SU-DHL-6 (cell line): ENCODE measurements around the gene SERAC1.

ENCODE experiments used
- EZH2phosphoT487 ChIP-seq: fragments of 200-600 bp; sonication (generic), shearing (Covaris generic); conservative IDR thresholded peaks from 2 replicates; pipeline ENCODE4 v1.6.1; 2018; ENCODE audit warnings: mild to moderate bottlenecking, antibody characterized with exemption, low read length, moderate library complexity, mixed read lengths
- TF ChIP-seq, protein P1 (sequence below): fragments of 200-600 bp; sonication (generic); IDR thresholded peaks from one replicate; pipeline ENCODE4 v1.5.1; 2017; ENCODE audit warnings: antibody characterized with exemption, mild to moderate bottlenecking, low read length, moderate library complexity; ENCODE audit not compliant: insufficient read depth, poor library complexity, severe bottlenecking

DNA sequence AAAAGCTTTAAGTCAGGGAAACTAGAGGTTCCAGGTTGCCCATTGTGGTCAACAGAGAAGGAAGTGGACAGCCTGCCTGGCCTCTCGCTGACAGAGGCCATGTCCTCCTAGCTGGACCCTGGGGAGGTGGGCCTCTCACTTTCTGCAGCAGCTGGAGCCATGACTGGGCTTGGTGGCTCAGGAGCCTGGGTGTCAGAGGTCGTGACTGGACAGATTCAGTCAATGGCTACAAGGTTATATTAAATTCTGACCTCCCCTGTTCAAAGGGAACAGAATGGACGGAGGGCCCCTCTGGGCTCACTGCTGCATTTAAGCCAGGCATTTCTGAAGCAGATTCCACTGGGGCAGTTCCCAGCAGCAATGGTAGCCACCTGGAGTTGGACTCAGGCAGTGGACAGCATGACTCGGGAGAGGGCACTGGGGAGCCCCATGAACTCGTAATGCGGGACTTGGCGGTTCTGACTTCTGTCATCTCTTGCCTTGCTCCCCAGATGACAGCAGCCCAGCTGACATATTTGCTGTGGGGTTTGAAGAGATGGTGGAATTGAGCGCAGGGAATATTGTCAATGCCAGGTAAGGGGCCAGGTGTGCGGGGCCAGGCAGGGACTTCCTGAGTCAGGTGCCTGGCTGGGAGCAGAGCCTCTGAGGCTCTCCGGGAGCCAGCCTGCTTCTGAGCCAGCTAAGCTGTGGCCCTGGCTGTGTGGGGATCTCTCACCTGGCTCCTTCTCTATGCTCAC lies 99.7 kb downstream of the SERAC1 start:
- TF ChIP-seq, protein P1, sequence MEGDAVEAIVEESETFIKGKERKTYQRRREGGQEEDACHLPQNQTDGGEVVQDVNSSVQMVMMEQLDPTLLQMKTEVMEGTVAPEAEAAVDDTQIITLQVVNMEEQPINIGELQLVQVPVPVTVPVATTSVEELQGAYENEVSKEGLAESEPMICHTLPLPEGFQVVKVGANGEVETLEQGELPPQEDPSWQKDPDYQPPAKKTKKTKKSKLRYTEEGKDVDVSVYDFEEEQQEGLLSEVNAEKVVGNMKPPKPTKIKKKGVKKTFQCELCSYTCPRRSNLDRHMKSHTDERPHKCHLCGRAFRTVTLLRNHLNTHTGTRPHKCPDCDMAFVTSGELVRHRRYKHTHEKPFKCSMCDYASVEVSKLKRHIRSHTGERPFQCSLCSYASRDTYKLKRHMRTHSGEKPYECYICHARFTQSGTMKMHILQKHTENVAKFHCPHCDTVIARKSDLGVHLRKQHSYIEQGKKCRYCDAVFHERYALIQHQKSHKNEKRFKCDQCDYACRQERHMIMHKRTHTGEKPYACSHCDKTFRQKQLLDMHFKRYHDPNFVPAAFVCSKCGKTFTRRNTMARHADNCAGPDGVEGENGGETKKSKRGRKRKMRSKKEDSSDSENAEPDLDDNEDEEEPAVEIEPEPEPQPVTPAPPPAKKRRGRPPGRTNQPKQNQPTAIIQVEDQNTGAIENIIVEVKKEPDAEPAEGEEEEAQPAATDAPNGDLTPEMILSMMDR: no peak
- TF ChIP-seq EZH2phosphoT487: no peak
